ENCODE data around the gene SLC26A8. TPM values are rescaled to one million over a fixed set of nuclear protein-coding genes. Genes with fewer than 3 reads are reported as not detected.

The SLC26A8 gene
- total RNA-seq, 1 experiment from 2014 or later: 0.09 TPM

GRCh38 chr6:35967076-35967774, 57.2 kb downstream of the SLC26A8 start:
- no peak overlapping the region; a peak in 1 of 5 replicates for H3K4me3 Mint-ChIP-seq
- H2AFZ ChIP-seq (ENCODE audit: low read length): no peak overlapping the region
- no peak overlapping the region for H2AK5ac ChIP-seq (ENCODE audit: insufficient read length, low read length)
- H3K4me2 ChIP-seq (ENCODE audit: insufficient read depth, insufficient read length, low read length): no peak overlapping the region
- H3K36me3 Mint-ChIP-seq (ENCODE audit: insufficient read depth in 1 of 3, low read depth in 3 of 3): no peaks in the 10 kb centered on the region
- H3K4me1 Mint-ChIP-seq: peaks cover 9 to 11% of the 10 kb centered on the region in 2 experiments
- no peak overlapping the region for H4K91ac ChIP-seq (ENCODE audit: insufficient read length, low read depth, low read length)
- no peaks in the 10 kb centered on the region for H4K20me1 ChIP-seq (ENCODE audit: control insufficient read depth, insufficient read depth, insufficient read length)
- no peaks in the 10 kb centered on the region for H3K4me1 ChIP-seq (ENCODE audit: insufficient read depth, low read length)
- no peak overlapping the region for H2BK15ac ChIP-seq (ENCODE audit: low read depth, low read length)
- no peak overlapping the region for H3K23ac ChIP-seq (ENCODE audit: insufficient read length, low read depth, low read length)
- H3K9me3 Mint-ChIP-seq: no peaks in the 10 kb centered on the region
- H2BK20ac ChIP-seq (ENCODE audit: low read depth, low read length, poor library complexity, severe bottlenecking): no peak overlapping the region
- H3K79me1 ChIP-seq (ENCODE audit: insufficient read depth, low read depth, low read length, poor library complexity, severe bottlenecking): no peaks in the 10 kb centered on the region
- H3K56ac ChIP-seq (ENCODE audit: insufficient read length, low read depth, low read length): no peak overlapping the region
- H3K4ac ChIP-seq (ENCODE audit: low read depth, low read length): no peak overlapping the region
- no peaks in the 10 kb centered on the region for H3K9me3 ChIP-seq (ENCODE audit: control insufficient read depth, low read depth, low read length)
- H2BK120ac ChIP-seq (ENCODE audit: low read depth, low read length, poor library complexity, severe bottlenecking): no peak overlapping the region
- H3K18ac ChIP-seq (ENCODE audit: insufficient read length, low read depth, low read length): no peak overlapping the region
- WGBS (ENCODE audit: extremely low coverage, insufficient read length, low lambda C conversion rate): no CpG with 5 or more reads among the region's 4 CpGs
- DNase-seq: no peak
- no peak for TF ChIP-seq CTCF (conservative IDR thresholded peaks at IDR 0.05)
- H3K14ac ChIP-seq (ENCODE audit: insufficient read depth, low read length): no peak overlapping the region
- H3K23me2 ChIP-seq (ENCODE audit: insufficient read length, low read depth, low read length, poor library complexity, severe bottlenecking): no peaks in the 10 kb centered on the region
- H3K9ac ChIP-seq (ENCODE audit: extremely low read depth, insufficient read length, low read length): no peak overlapping the region
- no peak overlapping the region for H2BK12ac ChIP-seq (ENCODE audit: insufficient read length, low read depth, low read length)
- no peak overlapping the region for H3K27ac ChIP-seq (ENCODE audit: insufficient read length, low read depth, low read length)
- H3T11ph ChIP-seq (ENCODE audit: low read length): no peak overlapping the region
- no peak overlapping the region; a peak in 1 of 7 replicates for H3K27ac Mint-ChIP-seq
- H4K8ac ChIP-seq (replicated peaks; ENCODE audit: insufficient read length, low read depth, low read length): no peak overlapping the region
- H3K27me3 Mint-ChIP-seq (ENCODE audit: low read depth): peaks cover 2% of the 10 kb centered on the region; the same call in 1 of the 2 replicates
- no peaks in the 10 kb centered on the region; the same call in 1 of the 2 replicates for H3K27me3 ChIP-seq (ENCODE audit: insufficient read depth, low read length)
- H3K79me2 ChIP-seq (ENCODE audit: insufficient read depth, low read length): no peaks in the 10 kb centered on the region
- no peak overlapping the region for H2BK5ac ChIP-seq (ENCODE audit: insufficient read length, low read length)
- no peak overlapping the region for H4K5ac ChIP-seq (ENCODE audit: insufficient read length, low read depth, low read length)
